HuH-7 (cell line): ENCODE measurements around the gene LYST.

Source experiments
- DNase-seq: peaks from one replicate; pipeline ENCODE4 v3.0.0; 2011; ENCODE audit warnings: low spot score

LYST gene

DNA sequence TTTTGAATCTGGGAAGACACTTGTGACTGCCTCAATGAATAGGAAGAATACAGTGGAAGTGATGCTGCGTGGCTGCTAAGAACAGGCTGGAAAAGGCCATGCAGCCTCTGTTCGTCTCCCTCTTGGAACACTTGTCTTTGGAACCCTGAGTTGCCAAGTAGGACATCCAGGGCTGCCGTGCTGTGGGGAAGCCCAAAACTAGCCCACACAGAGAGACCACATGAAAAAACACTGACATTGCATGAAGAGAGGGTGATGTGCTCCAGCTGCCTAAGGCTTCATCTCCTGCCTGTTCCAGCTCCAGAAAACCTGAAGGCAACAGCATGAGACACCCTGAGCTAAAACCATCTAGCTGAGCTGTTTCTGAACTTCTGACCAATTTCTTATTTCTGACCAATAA is 156.0 kb downstream of the LYST start:
- no peak for DNase-seq

DNA sequence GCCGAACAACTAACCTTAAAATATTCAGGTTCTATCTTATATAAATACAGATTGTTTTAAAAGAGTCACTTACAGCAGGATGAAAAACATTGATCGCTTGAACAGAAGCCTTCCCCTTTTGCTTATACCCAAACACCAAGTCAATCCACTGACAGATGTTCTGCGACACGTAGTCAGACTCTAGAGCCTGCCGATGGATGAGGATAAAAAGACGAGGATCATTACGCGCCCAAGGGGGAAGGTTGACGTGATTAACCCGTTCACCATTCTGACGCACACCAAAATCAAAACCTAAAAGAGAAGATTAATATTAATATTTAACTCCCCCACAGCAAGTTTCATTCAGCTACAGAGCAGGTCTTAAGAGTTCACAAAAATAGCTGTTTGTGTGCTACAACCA is 157.7 kb downstream of the LYST start:
- no peak for DNase-seq

DNA sequence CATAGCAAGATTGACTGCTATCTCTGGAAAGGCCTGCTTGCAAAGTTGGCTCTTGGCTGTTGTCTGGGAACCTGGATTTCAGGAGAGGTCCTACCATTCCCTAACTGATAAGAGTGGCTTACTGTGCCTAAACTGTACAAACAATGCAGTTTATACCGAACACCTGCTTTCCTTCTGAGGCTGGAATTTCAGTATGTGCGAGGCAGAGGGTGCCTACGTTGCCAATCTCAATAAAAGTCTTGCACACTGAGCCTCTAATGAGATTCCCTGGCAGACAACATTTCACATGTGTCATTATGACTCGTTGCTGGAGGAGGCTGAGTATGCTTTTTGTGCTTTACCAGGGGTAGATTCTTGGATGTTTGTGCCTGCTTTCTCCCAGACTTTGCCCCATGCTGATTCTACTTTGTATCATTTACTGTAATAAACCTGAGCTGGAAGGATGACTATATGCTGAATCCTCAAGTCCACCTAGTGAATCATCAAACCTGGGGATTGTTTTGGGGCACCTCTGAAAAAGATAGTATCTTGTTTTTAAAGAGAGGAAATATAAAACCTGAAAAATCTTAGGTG is 158.2 kb downstream of the LYST start:
- no peak for DNase-seq

DNA sequence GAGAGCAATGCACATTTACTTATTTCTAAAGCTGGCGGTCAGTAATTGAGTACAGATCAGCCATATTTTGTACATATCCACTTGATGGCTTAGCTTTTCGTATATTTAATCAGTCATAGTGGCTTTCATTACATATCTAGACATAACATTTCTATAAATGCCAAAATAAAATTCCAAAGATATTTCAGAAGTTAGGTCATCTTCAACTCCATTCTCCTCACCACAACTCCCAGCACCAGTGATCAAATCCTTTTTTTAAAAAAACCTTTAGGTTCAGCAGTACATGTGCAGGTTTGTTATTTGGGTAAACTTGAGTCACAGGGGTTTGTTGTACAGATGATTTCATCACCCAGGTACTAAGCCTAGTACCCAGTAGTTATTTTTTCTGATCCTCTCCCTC is 163.2 kb downstream of the LYST start:
- DNase-seq, result no peak

DNA sequence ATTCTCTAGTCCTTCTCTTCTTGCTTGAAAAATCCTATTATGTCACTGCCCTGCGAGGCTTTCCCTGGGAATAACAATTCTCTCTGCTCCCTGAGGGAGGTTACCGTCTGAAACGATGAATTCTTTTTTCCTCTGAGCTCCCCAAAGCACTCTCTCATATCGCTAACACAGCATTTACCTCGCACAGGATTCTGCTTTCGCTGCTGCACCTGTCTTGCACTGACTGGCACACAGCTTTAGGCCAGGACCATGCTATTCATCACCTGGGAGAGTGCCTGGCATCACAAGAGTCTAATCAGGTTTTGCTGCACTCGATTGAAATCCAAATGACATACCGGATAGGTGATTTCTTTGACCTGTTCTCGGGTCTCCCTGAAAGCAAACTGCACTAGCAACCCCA is 164.3 kb downstream of the LYST start:
- DNase-seq, result no peak

DNA sequence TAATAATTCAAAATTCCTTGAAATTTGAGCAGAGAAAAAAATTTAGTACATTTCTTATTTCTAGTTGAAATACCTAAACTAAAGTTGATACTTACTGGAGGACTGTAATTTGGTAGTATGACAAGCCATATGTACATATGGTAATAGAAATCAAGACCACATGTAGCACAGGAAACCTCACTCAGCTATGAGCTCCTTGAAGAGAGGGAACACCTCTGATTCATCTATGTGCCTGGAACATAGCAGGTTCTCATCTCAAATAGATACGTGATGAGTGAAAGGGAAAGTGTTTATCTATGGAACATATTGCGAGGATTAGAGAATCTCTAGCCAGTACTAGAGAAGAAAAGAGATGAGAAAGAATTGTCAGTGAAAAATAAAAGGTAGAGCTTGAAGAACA is 169.2 kb downstream of the LYST start:
- no peak for DNase-seq

DNA sequence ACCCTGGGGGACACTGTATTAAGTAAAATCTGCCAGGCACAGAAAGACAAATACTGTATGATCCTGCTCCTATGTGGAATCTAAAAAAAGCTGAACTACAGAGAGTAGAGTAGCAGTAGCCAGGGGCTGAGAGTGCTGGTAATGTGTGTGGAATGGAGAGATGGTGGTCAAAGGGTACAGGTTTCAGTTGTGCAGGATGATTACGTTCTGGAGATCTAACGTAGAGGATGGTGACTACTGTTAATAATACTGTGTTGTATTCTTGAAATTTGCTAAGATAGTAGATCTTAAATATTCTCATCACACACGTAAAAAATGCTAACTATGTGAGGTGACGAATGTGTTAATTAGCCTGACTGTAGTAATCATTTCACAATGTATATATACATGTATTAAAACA is 177.3 kb downstream of the LYST start:
- no peak for DNase-seq

DNA sequence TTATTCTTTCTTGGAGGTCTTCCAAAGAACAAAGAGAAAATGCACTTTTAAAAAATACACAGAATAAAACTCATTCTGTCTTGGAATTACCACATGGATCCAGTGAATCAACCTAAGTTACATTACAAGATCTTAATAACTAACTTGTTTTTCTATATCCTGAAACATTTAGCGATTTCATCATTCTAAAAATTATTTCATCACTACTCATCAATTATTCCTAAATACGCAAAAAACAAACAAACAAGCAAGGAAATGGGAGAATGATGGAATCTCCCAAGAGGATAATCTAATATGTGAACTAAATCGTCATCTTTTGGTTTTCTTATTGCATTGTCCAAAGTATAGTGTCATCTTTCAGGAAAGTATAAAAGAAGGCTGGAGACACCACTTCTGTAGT is 178.6 kb downstream of the LYST start:
- DNase-seq, result no peak

DNA sequence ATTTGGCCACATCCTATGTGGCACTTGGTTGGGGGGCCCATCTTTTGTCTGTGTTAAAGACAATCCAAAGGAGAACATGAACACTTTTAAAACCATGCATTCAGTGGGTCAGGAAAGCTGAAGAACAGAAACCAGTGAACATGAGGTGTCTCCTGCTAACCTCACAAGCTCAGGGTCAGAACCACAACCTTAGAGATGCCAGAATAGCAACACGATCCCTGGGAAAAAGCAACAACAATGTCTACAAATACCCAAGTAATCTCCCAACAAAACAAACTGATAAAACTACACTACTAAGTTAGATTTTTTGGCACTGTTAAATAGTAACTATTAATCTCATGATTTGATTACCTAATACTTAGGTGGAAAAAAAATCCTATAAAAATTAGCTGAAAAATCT is 183.1 kb downstream of the LYST start:
- DNase-seq, result no peak

DNA sequence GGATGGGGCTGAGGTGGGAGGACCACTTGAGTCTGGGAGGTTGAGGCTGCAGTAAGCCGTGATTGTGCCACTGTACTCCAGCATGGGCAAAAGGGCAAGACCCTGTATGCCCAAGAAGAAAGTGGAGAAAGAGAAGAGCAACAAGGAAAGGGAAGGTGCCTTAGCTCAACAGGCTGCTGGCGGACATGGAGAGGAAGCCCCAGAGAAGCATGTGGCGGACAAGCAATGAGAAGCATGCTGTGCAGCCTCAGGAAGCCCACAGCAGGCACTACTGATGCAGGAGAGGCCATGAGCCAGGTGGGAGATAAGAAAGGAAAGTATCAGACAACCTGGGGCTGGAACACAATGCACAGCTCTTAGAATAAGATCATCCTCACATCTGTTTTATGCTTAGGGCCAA is 184.5 kb downstream of the LYST start:
- DNase-seq, result no peak

DNA sequence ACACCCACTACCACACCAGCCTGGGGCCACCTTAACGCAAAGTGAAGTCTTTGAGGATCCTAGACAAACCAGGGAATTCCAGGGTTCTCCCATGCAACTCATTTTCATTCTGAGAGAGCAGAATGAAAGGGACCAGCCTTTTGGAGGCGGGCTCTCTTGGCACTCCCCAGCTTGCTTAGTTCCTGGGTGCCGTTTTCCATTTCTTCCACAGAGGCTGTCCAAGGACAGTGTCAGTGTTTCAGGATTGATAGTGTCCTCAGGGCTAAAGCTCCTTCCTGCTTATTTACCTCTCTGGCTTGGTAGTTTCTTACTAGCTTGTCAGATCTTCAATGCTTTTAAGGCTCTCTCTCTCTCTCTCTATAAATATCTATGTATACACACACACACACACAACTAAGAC is 187.1 kb downstream of the LYST start:
- no peak for DNase-seq

DNA sequence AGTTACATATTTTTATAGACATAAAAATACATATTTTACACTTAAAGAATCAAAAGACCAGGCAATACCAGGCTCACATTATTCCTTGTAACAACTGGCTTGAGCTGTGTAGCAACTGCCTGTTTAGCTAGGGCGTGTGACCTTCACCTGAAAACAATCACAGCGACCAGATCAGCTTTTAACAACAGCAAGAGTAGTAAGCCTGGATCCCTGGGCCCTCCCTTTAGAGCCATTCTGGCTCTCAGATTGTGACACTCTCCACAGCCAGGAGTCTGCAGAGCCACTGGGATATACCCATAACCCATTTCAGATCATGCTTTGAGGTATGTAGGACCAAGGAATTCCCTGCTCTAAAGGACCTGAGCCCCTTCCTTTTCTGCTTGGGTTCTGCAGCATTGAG is 187.7 kb downstream of the LYST start:
- peak; percentile 30 for DNase-seq

DNA sequence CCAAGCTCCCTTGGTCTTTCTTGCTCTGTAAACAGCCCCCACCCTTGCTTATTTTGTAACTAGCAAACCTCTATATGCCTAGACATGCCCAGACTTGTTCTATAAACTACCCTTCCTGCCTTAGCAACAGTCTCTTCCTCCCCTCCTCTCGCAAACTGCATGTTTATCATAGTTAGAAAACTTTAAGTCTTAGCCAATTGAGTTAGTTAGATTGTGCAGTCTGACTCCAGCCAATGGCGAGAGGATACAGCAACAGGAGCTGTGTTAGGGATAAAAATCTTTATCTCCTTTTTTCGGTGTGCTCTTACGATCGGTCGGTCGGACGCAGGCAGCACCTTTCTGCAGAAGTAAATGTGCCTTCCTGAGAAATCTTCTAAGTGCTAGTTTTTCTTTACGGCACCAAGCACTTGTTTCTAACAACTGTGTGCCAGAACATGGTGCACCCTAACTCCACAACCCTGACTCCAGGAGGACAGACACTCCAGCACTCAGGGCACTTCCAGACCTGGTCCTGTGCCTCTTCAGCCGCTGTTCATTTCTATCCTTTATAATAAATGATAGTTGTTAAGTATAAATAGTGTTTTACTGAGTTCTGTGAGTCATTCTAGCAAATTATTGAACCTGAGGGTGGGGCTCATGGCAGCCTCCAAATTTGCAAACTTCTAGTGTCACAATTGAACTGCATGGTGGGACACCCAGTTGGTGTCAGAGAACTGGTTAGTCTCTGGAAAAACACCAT is 191.4 kb downstream of the LYST start:
- no peak for DNase-seq

DNA sequence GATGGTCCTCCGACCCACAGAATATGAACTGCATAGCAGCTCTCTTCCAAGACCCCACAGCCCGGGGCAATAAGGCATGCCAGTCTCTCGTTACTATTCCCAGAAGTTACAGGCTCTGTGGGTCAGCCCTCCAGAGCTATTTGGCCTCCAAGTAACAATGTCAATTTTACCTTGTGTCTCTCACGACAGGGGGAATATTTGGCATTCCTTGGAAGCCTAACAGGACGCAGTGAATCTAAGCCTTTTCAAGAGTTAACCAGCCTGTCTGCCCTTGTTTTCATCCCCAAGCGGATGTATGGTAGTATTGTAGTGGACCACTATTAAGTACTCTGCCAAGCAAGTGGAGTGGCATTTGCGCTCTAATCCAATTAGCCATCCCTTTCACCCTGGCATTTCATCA is 192.7 kb downstream of the LYST start:
- DNase-seq, result no peak

DNA sequence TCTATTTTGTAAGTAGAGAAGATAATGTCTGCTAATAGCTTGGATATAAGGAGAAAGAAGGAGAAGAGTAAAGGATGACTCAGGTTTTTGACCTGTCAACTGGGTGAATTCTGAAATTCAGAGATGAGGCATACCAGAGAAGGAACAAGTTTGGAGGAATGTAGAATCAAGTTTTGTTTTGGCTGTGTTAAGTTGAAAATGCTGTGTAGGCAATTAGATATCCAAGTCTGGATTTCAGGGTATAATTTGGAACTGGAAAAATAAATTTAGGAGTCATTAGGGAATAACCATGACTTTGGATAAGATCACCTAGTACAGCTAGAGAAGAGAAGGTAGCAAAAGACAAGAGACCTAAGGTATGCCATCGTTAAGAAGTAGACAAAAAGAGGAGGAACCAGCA is 194.7 kb downstream of the LYST start:
- DNase-seq, result no peak

DNA sequence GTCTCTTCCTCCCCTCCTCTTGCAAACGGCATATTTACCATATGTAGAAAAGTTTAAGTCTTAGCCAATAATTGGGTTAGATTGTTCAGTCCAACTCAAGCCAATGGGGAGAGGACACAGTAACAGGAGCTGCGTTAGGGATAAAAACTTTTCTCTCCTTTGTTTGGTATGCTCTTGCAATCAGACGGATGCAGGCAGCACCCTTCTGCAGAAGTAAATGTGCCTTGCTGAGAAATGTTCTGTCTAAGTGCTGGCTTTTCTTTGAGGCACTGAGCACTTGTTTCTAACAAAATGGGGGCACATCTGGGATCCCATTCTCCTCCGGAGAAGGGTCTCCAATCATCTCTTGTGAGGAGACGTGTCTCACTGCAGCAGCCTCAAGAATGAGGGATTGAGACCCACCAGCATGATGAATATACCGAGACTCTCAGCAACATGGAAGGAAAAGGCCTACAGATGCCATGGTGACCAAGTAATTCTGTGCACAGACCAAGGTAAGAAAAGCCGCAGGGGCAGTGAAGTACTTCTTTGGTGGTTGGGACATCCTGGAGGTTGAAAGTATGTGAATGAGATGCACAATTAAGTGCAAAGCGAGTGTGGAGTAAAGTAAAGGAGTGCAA is 196.4 kb downstream of the LYST start:
- no peak for DNase-seq

DNA sequence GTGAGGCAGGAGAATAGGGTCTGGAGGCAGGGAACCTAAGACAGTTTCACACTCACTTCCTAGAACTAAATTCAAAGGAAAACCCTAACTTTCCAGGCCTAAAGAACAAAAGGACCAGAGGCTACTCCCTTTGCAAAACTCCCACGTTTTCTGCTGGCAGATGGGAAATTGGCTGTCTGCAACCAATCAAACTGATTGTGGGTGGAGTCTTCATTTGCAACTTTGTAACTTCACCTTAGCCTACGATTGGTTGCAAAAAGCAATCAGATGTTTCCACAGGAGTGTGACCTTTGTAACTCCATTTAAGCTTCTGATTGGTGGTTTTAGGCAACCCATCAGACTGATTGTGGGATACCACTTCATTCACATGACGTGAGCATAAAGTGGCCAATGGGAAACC is 197.4 kb downstream of the LYST start:
- no peak for DNase-seq

DNA sequence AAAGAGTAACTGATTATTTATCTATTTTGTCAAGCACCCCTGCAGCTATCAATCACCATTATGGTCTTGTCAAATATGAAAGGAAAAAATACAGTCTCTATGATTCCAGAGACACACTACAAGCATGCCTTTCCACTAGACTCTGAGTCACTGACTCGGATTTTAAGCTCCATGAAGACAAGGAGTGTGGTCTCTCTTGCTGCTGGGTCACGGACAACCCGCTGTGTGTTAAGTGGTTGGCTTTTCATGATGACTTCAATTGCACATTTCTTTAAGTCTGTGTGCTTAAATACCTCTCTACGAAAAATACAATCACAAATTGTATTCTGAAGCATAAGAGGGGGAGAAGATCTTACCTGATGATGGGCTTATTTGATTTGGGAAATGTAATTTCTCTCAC is 203.1 kb downstream of the LYST start:
- no peak for DNase-seq

DNA sequence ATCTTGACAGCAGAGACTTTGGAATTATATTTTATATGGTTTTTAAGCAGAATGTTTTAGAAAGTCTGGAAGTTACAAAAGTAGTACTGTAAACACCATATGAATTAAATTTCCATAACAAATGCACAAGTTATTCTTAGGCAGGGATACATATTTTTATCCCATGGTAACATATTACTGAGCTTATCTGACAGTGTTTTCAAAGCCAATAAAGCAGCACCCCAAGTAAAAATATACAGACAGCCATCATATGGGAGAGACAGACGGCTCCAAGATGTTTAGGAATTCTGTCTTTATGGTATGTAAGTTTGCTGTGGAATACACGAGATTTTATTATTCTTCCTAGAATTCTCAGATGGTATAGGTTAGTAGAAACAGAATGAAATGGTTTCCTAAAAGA is 205.1 kb downstream of the LYST start:
- no peak for DNase-seq

DNA sequence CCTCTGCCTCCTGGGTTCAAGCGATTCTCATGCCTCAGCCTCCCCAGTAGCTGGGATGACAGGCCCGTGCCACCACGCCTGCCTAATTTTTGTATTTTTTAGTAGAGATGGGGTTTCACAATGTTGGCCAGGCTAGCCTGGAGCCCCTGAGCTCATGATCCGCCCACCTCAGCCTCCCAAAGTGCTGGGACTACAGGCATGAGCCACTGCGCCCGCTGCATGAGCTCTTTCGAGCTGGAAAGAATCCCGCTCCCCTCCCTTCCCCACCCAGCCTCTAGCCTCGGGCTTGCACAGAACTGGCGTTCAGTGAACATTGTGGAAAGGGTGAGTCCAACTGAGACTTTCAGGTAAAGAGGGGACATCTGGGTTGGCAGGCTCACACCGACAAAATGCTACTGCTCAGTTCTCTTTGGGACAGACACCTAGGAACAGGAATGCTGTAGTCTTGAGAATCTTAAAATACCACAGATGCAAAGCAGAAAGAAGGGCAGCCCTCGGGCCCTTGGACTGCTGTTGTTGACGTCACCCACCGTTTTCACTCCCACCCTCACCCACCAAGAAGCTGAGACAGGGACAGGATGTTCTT is 207.4 kb downstream of the LYST start:
- no peak for DNase-seq

DNA sequence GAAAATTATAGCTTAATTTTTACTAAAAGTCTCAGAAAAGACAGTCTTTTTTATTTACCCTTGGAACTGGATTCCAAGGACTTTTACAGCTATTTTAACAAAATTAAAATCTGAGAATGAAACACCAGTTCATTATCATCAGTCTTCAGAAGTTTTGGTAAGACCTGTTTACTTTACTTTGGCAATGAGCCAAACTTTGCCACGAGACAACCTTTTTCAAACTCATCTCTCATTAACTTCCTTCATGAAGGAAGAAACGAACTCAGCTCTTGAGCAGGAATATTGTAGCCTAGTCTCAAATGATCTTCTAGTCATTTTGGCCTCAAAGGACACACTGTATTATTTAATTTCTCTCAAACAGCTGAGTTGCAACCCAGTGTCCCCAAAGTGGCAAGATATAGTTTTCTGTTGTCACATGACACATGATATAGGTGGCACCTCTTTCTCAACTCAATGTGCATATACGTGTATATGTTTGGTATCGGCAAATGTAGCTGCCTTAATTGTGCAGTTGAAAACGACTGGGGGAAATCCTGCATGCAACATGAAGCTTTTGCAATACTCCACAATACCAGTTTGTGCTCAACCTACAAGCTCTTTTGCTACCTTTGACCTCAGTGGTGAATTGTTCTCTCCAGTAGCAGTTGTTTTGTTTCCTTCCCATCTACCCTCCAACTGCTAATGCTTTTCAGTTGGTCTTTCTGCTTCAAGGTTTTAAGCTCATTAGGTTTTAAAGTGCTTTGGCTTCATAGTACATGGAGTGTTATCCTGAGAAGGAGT is 208.8 kb downstream of the LYST start:
- no peak for DNase-seq

DNA sequence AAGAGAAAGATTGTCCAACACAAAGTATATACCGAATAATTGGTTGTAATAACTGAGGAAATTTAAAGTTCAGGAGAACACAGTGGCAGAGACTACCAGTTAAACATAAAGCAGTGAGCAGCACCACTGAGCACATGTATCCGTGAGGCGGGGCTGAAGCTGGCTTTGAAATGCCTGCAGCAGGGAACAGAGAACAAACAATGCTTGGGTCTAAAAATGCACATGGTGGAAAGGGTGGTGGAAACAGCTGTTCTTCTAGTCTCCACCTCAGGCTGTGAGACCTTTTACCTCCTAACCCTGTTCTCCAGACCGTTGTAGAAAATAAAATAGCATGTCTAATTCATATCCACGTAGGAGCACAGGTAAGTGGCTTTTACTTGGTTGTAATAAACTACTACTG is 209.4 kb downstream of the LYST start:
- DNase-seq, result no peak

DNA sequence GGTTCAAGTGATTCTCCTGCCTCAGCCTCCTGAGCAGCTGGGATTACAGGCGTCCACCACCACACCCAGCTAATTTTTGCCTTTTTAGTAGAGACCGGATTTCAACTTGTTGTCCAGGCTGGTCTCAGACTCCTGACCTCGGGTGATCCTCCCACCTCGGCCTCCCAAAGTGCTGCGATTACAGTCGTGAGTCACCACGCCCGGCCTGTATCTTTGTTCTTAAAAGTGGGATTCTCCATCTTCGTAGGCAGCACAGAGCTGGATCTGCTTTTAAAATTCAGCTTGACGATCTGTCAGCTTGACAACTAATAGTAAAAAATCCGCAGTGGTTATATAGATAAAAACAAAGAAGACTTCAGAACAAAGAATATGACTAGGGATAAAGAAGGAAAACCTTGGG is 214.3 kb downstream of the LYST start:
- DNase-seq, result no peak
